Trophoblast cell (in vitro differentiated cells and primary cell): ENCODE measurements around the gene BACH2.
A peak's percentile ranks its signal among the peaks of the same experiment; 100 is the strongest.

ENCODE experiments used
- DNase-seq, 2 donors: peaks; one replicate each; pipeline ENCODE4 v3.0.0-alpha.2; 2016
- H2AFZ ChIP-seq: 2 replicates; pipeline ENCODE4 v1.6.1; 2013; ENCODE audit warnings: low read length, moderate library complexity, mild to moderate bottlenecking; ENCODE audit not compliant: insufficient read depth, poor library complexity
- H2AK5ac ChIP-seq: 2 replicates; pipeline ENCODE4 v1.6.1; 2013; ENCODE audit warnings: mild to moderate bottlenecking, low read length
- H2BK120ac ChIP-seq: 2 replicates; pipeline ENCODE4 v1.6.1; 2013; ENCODE audit warnings: low read length, mild to moderate bottlenecking, moderate library complexity; ENCODE audit not compliant: insufficient read depth, poor library complexity
- H2BK12ac ChIP-seq: 2 replicates; pipeline ENCODE4 v1.6.1; 2013; ENCODE audit warnings: mild to moderate bottlenecking, low read length, moderate library complexity
- H2BK5ac ChIP-seq: 2 replicates; pipeline ENCODE4 v1.6.1; 2013; ENCODE audit warnings: low read length, low read depth, moderate library complexity, mild to moderate bottlenecking; ENCODE audit not compliant: poor library complexity
- H3K14ac ChIP-seq: 2 replicates; pipeline ENCODE4 v1.6.1; 2013; ENCODE audit warnings: mild to moderate bottlenecking, low read length
- H3K18ac ChIP-seq: 2 replicates; pipeline ENCODE4 v1.6.1; 2013; ENCODE audit warnings: mild to moderate bottlenecking, low read length
- H3K23ac ChIP-seq: 2 replicates; pipeline ENCODE4 v1.6.1; 2013; ENCODE audit warnings: low read length
- H3K27ac ChIP-seq: 2 replicates; pipeline ENCODE4 v1.5.1; 2013; ENCODE audit warnings: low read depth, mild to moderate bottlenecking, inconsistent platforms, low read length, moderate library complexity
- H3K27me3 ChIP-seq: 2 replicates; pipeline ENCODE4 v1.6.1; 2013; ENCODE audit warnings: inconsistent platforms, mild to moderate bottlenecking, low read length, moderate library complexity; ENCODE audit not compliant: insufficient read depth
- H3K36me3 ChIP-seq, 2 experiments: 1 replicate in 1 of 2; 2 replicates in 1 of 2; pipeline ENCODE4 v1.6.1; 2013; ENCODE audit warnings: low read length in 2 of 2, mild to moderate bottlenecking in 2 of 2, moderate library complexity in 1 of 2; ENCODE audit not compliant: insufficient read depth in 2 of 2, control insufficient read depth in 1 of 2
- H3K4ac ChIP-seq: 2 replicates; pipeline ENCODE4 v1.6.1; 2013; ENCODE audit warnings: low read depth, mild to moderate bottlenecking, low read length, moderate library complexity
- H3K4me1 ChIP-seq, 2 experiments: 1 replicate in 1 of 2; 2 replicates in 1 of 2; pipeline ENCODE4 v1.6.1; 2013; ENCODE audit warnings: low read length in 2 of 2, mild to moderate bottlenecking in 2 of 2, moderate library complexity in 1 of 2; ENCODE audit not compliant: insufficient read depth in 2 of 2, control insufficient read depth in 1 of 2
- H3K4me2 ChIP-seq: 2 replicates; pipeline ENCODE4 v1.6.1; 2013; ENCODE audit warnings: inconsistent platforms, mild to moderate bottlenecking, low read length, moderate library complexity
- H3K4me3 ChIP-seq: 2 replicates; pipeline ENCODE4 v1.5.1; 2013; ENCODE audit warnings: mild to moderate bottlenecking, low read depth, low read length, inconsistent platforms
- H3K79me1 ChIP-seq: one replicate; pipeline ENCODE4 v1.6.1; 2013; ENCODE audit warnings: low read length
- H3K79me2 ChIP-seq: 2 replicates; pipeline ENCODE4 v1.6.1; 2013; ENCODE audit warnings: low read length, mild to moderate bottlenecking; ENCODE audit not compliant: control insufficient read depth, insufficient read depth, poor library complexity
- H3K9ac ChIP-seq: 2 replicates; pipeline ENCODE4 v1.6.1; 2013; ENCODE audit warnings: mild to moderate bottlenecking, low read length
- H3K9me3 ChIP-seq: 2 replicates; pipeline ENCODE4 v1.6.1; 2013; ENCODE audit warnings: low read depth, mild to moderate bottlenecking, control low read depth, inconsistent platforms, low read length; ENCODE audit not compliant: insufficient read depth
- H4K12ac ChIP-seq: 2 replicates; pipeline ENCODE4 v1.6.1; 2013; ENCODE audit warnings: low read depth, mild to moderate bottlenecking, low read length, moderate library complexity
- H4K8ac ChIP-seq: 2 replicates; pipeline ENCODE4 v1.6.1; 2013; ENCODE audit warnings: low read depth, mild to moderate bottlenecking, low read length, moderate library complexity
- H4K91ac ChIP-seq: one replicate; pipeline ENCODE4 v1.6.1; 2013; ENCODE audit warnings: low read depth, mild to moderate bottlenecking, low read length, moderate library complexity
- WGBS: extraction: QIAGEN DNeasy Blood & Tissue Kit; methylation state at CpG from one replicate; pipeline ENCODE4 v1.1.7; 2013; ENCODE audit warnings: missing lambda C conversion rate; ENCODE audit not compliant: insufficient read length, insufficient coverage; ENCODE audit errors: extremely low coverage; 5-methylcytosine and 5-hydroxymethylcytosine counted together

Gene BACH2

DNA sequence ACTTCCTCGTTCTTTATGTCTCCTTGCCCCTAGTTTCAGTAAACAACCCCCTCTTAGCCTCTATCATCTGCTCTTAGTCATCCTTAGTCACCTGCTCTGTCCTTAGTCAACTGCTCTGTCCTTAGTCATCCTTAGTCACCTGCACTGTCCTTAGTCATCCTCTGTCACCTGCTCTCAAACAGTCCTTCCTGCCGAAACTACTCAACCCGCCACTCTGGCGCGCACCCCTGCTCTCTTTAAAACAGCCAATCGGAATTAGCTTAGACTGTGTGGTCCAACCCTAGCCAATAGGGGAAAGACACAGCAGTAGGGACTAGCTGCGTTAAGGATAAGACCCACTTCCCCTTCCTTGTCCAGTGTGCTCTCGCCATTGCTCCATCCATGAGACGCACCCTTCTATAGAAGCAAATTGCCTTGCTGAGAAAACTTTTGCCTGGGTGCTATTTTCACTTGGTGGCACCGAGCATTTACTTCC lies 73.9 kb downstream of the BACH2 start:
- WGBS: no CpG with 5 or more reads among the region's 10 CpGs
- Histone ChIP-seq H3K4me1 (peaks cover 5 to 10% of the 10 kb centered on the region in 2 experiments), H2BK12ac (no peak overlapping the region)

GRCh38 chr6:90222008-90222407 lies 74.6 kb downstream of the BACH2 start:
- no CpG with 5 or more reads among the region's 1 CpG for WGBS
- Histone ChIP-seq H2BK5ac (no peak overlapping the region), H3K23ac (no peak overlapping the region), H3K18ac (no peak overlapping the region), H3K4ac (no peak overlapping the region), H3K36me3 (peaks cover 0 to 3% of the 10 kb centered on the region in 2 experiments), H2BK12ac (no peak overlapping the region), H2BK120ac (no peak overlapping the region), H3K4me2 (no peak overlapping the region), H3K9ac (no peak overlapping the region), H3K4me1 (peaks cover 4 to 8% of the 10 kb centered on the region in 2 experiments), H4K8ac (no peak overlapping the region), H3K9me3 (peaks cover 4% of the 10 kb centered on the region), H2AFZ (no peak overlapping the region), H3K4me3 (no peak overlapping the region), H4K12ac (no peak overlapping the region), H4K91ac (no peak overlapping the region), H3K27me3 (no peaks in the 10 kb centered on the region), H3K79me2 (no peaks in the 10 kb centered on the region), H3K27ac (no peak overlapping the region), H3K79me1 (peaks cover 18% of the 10 kb centered on the region), H3K14ac (no peak overlapping the region), H2AK5ac (no peak overlapping the region)
- no peak for DNase-seq

More for the DNA sequence above, 73.9 kb downstream of the BACH2 start:
- Histone ChIP-seq H3K36me3 (peaks cover 0 to 3% of the 10 kb centered on the region in 2 experiments), H3K14ac (no peak overlapping the region), H3K4me3 (no peak overlapping the region), H4K91ac (no peak overlapping the region), H3K9me3 (peaks cover 4% of the 10 kb centered on the region), H3K27ac (no peak overlapping the region), H3K4me2 (no peak overlapping the region), H3K9ac (no peak overlapping the region), H3K4ac (no peak overlapping the region), H2BK120ac (no peak overlapping the region), H3K23ac (no peak overlapping the region), H2AK5ac (no peak overlapping the region), H4K8ac (no peak overlapping the region), H4K12ac (no peak overlapping the region), H3K27me3 (no peaks in the 10 kb centered on the region), H2AFZ (no peak overlapping the region), H3K79me1 (peaks cover 20% of the 10 kb centered on the region), H3K18ac (no peak overlapping the region), H2BK5ac (no peak overlapping the region), H3K79me2 (no peaks in the 10 kb centered on the region)
- DNase-seq: peak; percentile 59 to 80

GRCh38 chr6:90221403-90221802 lies 75.2 kb downstream of the BACH2 start:
- no peak overlapping the region for H3K27ac ChIP-seq
- H3K79me1 ChIP-seq: peaks cover 22% of the 10 kb centered on the region
- H2AK5ac ChIP-seq: no peak overlapping the region
- no peak overlapping the region for H2BK5ac ChIP-seq
- no CpG with 5 or more reads among the region's 4 CpGs for WGBS
- no peak overlapping the region for H2AFZ ChIP-seq
- peaks cover 7 to 14% of the 10 kb centered on the region in 2 experiments for H3K4me1 ChIP-seq
- H2BK120ac ChIP-seq: peak overlapping the region; percentile 7
- H3K14ac ChIP-seq: no peak overlapping the region
- no peak overlapping the region for H4K8ac ChIP-seq
- H3K18ac ChIP-seq: no peak overlapping the region
- H2BK12ac ChIP-seq: peak overlapping the region; percentile 5
- H3K4me3 ChIP-seq: no peak overlapping the region
- H3K79me2 ChIP-seq: no peaks in the 10 kb centered on the region
- peak overlapping the region; percentile 25 for H3K23ac ChIP-seq
- H3K4ac ChIP-seq: no peak overlapping the region
- H4K91ac ChIP-seq: peak overlapping the region; percentile 45
- H3K27me3 ChIP-seq: no peaks in the 10 kb centered on the region
- peaks cover 4% of the 10 kb centered on the region for H3K9me3 ChIP-seq
- no peak overlapping the region for H3K9ac ChIP-seq
- DNase-seq: no peak
- H3K4me2 ChIP-seq: no peak overlapping the region
- peaks cover 0 to 3% of the 10 kb centered on the region in 2 experiments for H3K36me3 ChIP-seq
- H4K12ac ChIP-seq: no peak overlapping the region

GRCh38 chr6:90220273-90220672 lies 76.4 kb downstream of the BACH2 start:
- H2BK12ac ChIP-seq: no peak overlapping the region
- no peak overlapping the region for H4K91ac ChIP-seq

More at GRCh38 chr6:90220273-90220672, 76.4 kb downstream of the BACH2 start:
- Histone ChIP-seq H2AFZ (no peak overlapping the region), H3K14ac (no peak overlapping the region), H3K18ac (no peak overlapping the region), H3K4me1 (peaks cover 9 to 25% of the 10 kb centered on the region in 2 experiments), H3K9ac (no peak overlapping the region), H3K79me2 (no peaks in the 10 kb centered on the region), H3K36me3 (peaks cover 0 to 3% of the 10 kb centered on the region in 2 experiments), H3K4me2 (no peak overlapping the region), H3K27me3 (no peaks in the 10 kb centered on the region), H3K4ac (no peak overlapping the region), H4K12ac (no peak overlapping the region), H3K27ac (peak overlapping the region; percentile 61), H4K8ac (no peak overlapping the region), H2BK120ac (no peak overlapping the region), H3K23ac (no peak overlapping the region), H2BK5ac (no peak overlapping the region), H3K79me1 (peaks cover 27% of the 10 kb centered on the region), H3K4me3 (no peak overlapping the region), H2AK5ac (no peak overlapping the region), H3K9me3 (peaks cover 4% of the 10 kb centered on the region)
- no CpG with 5 or more reads among the region's 1 CpG for WGBS
- DNase-seq: no peak
